ENCODE results near the gene PDE7B. TPM values are rescaled to one million over a fixed set of nuclear protein-coding genes. Genes with fewer than 3 reads are reported as not detected.

PDE7B gene
- total RNA-seq, 6 experiments from 2014 or later, result 1.2 to 5.8 (median 4.5) TPM

GRCh38 chr6:136189104-136189503 lies 337.6 kb downstream of the PDE7B start:
- H3K27ac Mint-ChIP-seq, result no peak overlapping the region
- H3K36me3 Mint-ChIP-seq (ENCODE audit: low read depth), result no peaks in the 10 kb centered on the region; the same call in 1 of the 2 replicates
- H3K4me1 Mint-ChIP-seq (ENCODE audit: low read depth), result no peaks in the 10 kb centered on the region
- no peak overlapping the region for H3K4me3 Mint-ChIP-seq
- no peak for TF ChIP-seq CTCF (IDR thresholded peaks at IDR 0.05)
- no peaks in the 10 kb centered on the region for H3K27me3 Mint-ChIP-seq (ENCODE audit: insufficient read depth)
- DNase-seq, result no peak
- no peaks in the 10 kb centered on the region for H3K9me3 Mint-ChIP-seq

GRCh38 chr6:136191606-136192312 lies 340.3 kb downstream of the PDE7B start:
- no peak for DNase-seq
- no peaks in the 10 kb centered on the region for H3K9me3 Mint-ChIP-seq
- H3K27ac Mint-ChIP-seq, result no peak overlapping the region
- no peak for TF ChIP-seq CTCF (IDR thresholded peaks at IDR 0.05)
- H3K36me3 Mint-ChIP-seq (ENCODE audit: low read depth), result peaks cover 3% of the 10 kb centered on the region; the same call in 1 of the 2 replicates
- H3K4me3 Mint-ChIP-seq, result no peak overlapping the region
- H3K27me3 Mint-ChIP-seq (ENCODE audit: insufficient read depth), result no peaks in the 10 kb centered on the region
- no peaks in the 10 kb centered on the region for H3K4me1 Mint-ChIP-seq (ENCODE audit: low read depth)

GRCh38 chr6:136192902-136193301 lies 341.4 kb downstream of the PDE7B start:
- H3K27ac Mint-ChIP-seq, result no peak overlapping the region
- H3K4me1 Mint-ChIP-seq (ENCODE audit: low read depth), result no peaks in the 10 kb centered on the region
- H3K27me3 Mint-ChIP-seq (ENCODE audit: insufficient read depth), result no peaks in the 10 kb centered on the region
- no peak for DNase-seq
- H3K4me3 Mint-ChIP-seq, result no peak overlapping the region
- H3K9me3 Mint-ChIP-seq, result no peaks in the 10 kb centered on the region
- H3K36me3 Mint-ChIP-seq (ENCODE audit: low read depth), result peaks cover 3% of the 10 kb centered on the region; the same call in 1 of the 2 replicates
- TF ChIP-seq CTCF (IDR thresholded peaks at IDR 0.05), result no peak

GRCh38 chr6:136201732-136202131 lies 350.2 kb downstream of the PDE7B start:
- Mint-ChIP-seq H3K4me3 (no peak overlapping the region), H3K27me3 (ENCODE audit: insufficient read depth) (0 out of 2 replicates have a peak, but pooled peaks cover 2% of the 10 kb centered on the region), H3K36me3 (ENCODE audit: low read depth) (no peaks in the 10 kb centered on the region), H3K9me3 (no peaks in the 10 kb centered on the region), H3K27ac (no peak overlapping the region), H3K4me1 (ENCODE audit: low read depth) (no peaks in the 10 kb centered on the region)
- peak; percentile 9 for DNase-seq
- TF ChIP-seq CTCF (IDR thresholded peaks at IDR 0.05), result no peak

GRCh38 chr6:136208783-136209182 lies 357.3 kb downstream of the PDE7B start:
- Mint-ChIP-seq H3K4me3 (no peak overlapping the region), H3K4me1 (ENCODE audit: low read depth) (no peaks in the 10 kb centered on the region), H3K9me3 (no peaks in the 10 kb centered on the region), H3K36me3 (ENCODE audit: low read depth) (no peaks in the 10 kb centered on the region), H3K27ac (no peak overlapping the region), H3K27me3 (ENCODE audit: insufficient read depth) (no peaks in the 10 kb centered on the region; the same call in 1 of the 2 replicates)
- TF ChIP-seq CTCF (IDR thresholded peaks at IDR 0.05), result peak; percentile 26; the same call in 1 of the 2 replicates
- DNase-seq, result no peak

All from HFFc6 (cell line).